T1000 (cell line): Measurements from ENCODE around the gene XRN2.
"Not testable (repeated sequence)": the region's sequence is repeated elsewhere in the genome, so short reads cannot be mapped to it uniquely, and the experiment has no call there.

Experiments used
- DNase-seq: peaks from one replicate; lab custom pipeline; 2025; ENCODE audit warnings: mixed read lengths; lab: John Stamatoyannopoulos, UW

XRN2 gene

DNA sequence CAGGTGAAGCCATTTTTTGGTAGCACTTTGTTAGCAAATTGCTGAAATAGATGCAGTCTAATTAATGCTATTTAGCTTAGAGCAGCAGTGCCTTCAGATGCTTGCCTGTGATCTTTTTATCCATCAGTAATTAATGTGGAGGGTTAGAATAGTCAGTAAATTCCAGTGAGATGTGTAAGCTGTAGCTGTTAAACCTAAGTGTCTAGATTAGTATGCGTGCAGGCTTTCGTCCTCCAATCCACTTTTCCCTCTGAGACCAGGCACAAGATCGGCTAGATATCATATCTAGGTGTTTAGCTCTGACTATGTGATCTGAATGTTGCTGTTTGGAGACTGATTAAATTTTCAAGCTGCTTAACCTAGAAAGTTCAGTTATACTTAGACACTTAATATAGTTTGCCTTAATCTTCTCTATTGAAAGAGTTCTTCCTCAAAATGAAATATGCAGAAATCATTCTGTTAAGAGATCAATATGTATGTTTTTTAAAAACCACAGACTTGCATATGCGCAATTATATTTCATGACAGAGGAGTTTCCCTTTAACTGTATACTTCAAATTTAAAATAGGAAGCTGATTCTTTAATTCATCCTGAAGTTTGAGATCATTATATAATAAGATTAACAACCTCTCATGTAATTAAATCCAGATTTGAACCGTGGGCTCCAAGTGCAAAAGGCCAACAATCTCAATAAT, 41.2 kb downstream of the XRN2 start:
- DNase-seq = no peak

DNA sequence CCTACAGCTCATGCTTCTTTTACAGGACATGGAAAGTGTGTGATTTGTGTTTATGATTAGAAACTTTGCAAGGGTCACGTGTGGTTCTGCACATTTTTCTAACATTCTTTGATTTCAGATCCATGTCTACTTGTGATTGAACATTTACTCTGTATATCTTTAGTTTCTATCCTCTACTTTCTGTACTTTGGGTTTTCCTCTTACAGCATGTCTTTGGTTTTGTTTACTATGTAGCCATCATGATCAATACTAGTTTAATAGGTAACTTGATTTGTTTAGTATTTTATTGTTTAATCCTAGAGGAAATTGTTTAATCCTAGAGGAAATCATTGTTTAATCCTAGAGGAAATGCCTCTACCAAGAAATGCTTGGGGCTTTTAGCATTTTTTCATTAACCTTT, 41.8 kb downstream of the XRN2 start:
- no peak for DNase-seq

DNA sequence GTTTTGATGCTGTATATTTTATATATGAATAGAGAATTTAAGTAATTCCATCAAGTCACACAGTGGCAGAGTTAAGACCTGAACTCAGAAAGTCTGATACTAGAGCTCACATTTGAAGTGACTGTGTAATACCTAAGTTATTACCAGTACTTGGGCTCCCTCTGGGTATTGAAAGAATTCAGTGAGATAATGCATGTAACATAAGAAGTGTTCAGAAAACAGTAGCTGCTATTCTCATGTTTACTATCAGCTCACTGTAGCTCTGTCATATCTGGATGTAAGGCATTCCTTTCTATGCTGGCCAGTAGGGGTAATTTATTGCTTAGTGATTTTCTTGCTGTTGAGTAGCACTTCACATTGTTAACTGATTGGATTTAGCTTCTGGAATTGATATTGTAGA, 49.6 kb downstream of the XRN2 start:
- DNase-seq = no peak

DNA sequence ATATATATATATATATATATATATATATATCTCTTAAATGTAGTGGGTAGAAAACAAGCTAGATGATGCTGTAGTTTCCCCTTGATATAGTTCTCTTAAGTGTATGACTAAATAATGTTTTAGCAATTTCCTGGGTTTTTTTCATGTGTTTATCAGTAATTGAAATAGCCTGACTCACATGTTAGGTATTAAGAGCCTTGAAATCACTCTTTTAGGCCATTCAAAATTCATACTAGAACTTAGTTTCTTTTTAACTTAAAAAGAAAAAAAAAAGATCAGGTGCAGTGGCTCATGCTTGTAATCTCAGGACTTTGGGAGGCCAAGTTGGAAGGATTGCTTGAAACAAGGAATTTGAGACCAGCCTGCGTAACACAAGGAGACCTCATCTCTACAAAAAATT, 50.1 kb downstream of the XRN2 start:
- DNase-seq = no peak

DNA sequence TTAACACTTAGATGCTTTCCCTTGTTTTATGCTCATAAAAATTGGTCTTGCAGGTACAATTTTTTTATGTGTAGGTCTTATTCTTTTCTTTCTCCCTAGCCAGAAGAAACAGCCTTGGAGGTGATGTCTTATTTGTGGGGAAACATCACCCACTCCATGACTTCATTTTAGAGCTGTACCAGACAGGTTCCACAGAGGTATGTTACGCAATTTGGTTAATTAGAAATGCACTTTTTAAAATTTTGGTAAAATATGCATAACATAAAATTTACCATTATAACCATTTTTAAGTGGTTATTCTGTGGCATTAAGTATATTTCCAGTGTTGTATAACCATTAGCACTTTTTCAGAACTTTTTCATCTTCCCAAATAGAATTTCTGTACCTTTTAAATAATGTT, 52.9 kb downstream of the XRN2 start:
- DNase-seq = no peak

DNA sequence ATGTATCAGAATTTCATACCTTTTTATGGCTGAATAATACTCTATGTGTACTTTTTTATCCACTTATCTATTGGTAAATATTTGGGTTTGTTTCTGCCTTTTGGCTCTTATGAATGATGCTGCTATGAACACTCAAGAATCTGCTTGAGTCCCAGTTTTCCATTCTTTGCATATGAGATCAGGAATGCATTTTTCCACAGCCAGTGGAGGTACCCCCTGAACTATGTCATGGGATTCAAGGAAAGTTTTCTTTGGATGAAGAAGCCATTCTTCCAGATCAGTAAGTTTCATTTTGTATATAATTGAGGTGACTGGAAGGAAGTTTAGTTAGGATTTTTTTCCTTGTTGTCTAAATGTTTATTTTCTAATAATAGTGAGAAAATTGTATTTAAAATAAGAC, 53.3 kb downstream of the XRN2 start:
- DNase-seq = no peak

DNA sequence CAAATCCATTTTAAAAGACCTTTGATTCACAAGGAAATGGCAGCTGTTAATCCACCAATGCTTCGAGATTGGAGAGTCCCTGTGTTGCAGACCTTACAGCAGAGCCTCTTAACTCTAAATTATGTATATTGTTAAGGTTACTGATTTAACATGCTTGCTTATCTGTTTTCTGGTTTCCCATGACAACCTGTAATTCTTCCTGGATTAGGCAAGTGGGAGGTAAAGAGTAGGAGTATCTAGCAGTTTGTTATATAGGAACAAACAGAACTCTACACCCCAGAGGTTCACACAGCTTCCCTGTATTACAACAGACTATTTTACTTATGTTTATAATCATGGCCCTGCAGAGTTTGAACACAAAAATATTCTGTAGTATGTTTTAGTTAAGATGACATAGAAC, 54.7 kb downstream of the XRN2 start:
- DNase-seq = no peak

DNA sequence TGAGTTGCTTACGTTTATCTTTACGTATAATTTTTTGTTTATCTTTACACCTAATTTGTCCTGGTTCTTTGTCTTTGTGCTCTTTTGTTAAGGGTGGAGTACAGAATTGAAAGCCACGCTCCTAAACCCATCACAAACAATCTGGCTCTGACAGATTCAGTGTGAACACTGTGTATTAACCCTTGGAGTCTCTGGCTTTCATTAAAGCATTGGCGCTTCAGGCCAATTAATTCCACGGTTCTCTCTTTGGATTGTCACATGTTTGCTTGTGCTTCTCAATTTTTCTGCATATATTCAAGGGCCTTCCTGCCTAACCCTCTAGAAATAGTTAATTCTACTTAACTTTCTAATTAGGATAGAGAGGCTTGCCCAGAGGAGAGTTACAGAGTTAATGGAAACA, 55.6 kb downstream of the XRN2 start:
- no peak for DNase-seq

DNA sequence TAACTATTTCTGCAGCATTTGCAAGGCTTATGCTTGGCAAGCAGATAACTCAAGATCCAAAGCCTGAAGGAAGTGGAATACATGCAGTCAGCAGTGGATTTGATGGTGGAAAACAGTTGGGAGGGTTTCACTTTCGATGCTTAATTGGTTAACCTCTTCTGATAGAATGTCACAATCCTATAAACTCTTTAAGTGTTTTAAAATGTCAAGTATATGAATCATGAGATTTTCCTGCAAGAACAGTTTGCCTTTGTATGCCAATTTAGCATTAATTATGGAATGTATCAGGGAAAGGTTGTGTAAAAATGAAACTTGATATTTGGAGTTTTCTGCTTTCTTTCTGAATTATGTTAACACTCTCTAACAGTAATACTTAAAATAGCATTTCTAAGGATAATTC, 57.6 kb downstream of the XRN2 start:
- DNase-seq = no peak

DNA sequence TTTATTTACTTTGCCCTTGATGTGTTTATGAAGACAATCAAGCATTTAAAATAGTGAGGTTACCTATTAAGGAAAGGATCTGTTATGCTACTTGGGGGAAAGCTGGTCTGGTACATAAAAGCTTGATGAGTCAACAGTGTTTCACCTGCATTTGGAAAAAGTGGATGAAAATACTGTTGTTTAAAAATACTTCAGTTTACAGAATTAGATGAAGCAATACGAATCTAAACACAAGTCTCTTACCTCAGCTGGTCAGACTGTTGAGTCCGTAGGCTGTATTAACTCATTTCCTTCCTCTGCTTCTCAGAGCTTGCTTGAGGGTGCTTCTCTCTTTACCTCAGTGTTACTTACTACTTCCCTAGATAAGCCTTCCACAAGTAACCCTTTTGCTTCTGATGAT, 58.1 kb downstream of the XRN2 start:
- DNase-seq = no peak

DNA sequence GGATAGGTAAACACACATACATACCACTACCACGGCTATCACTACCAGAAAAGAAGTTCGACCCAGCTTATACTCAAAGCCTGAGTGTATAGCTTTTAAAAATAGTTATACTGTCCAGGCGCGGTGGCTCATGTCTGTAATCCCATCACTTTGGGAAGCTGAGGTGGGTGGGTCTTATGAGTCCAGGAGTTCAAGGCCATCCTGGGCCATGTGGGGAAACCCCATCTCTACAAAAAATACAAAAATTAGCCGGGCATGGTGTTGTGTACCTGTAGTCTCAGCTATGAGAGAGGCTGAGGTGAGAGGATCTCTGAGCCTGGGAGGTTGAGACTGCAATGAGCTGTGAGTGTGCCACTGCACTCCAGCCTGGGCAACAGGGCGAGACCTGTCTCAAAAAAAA, 61.3 kb downstream of the XRN2 start:
- DNase-seq = no peak

DNA sequence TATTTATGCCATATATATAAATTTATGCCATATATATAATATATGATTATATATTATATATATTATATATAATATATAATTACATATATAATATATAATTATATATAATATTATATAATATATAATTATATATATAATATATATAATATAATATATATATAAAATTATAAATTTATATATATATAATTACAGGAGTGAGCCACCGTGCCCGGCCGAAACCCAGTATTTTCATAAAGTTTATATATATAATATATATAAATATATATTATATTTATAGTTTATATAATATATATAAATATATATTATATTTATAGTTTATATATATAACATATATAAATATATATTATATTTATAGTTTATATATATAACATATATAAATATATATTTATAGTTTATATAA, 62.6 kb downstream of the XRN2 start:
- DNase-seq = no peak

DNA sequence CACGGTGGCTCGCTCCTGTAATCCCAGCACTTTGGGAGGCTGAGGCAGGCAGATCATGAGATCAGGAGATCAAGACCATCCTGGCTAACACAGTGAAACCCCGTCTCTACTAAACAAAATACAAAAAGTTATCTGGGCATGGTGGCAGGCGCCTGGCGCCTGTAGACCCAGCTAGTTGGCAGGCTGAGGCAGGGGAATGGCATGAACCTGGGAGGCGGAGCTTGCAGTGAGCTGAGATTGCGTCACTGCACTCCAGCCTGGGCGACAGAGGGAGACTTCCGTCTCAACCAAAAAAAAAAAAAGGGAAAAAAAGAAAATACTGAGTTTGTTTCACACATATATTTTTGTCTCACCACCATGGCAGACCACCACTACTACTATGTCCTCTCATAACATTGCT, 63.1 kb downstream of the XRN2 start:
- not testable (repeated sequence) for DNase-seq

DNA sequence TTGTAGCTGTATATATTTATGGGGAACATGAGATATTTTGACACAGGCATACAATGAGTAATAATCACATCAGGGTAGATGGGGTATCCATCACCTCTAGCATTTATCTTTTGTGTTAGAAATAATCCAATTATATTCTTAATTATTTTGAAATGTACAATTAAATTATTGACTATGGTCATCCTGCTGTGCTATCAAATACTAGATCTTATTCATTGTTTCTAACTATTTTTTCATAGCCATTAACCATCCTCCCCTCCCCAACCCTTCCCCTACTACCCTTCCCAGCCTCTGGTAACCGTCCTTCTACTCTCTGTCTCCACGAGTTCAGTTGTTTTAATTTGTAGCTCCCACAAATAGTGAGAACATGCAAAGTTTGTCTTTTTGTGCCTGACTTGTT, 65.7 kb downstream of the XRN2 start:
- DNase-seq = no peak

DNA sequence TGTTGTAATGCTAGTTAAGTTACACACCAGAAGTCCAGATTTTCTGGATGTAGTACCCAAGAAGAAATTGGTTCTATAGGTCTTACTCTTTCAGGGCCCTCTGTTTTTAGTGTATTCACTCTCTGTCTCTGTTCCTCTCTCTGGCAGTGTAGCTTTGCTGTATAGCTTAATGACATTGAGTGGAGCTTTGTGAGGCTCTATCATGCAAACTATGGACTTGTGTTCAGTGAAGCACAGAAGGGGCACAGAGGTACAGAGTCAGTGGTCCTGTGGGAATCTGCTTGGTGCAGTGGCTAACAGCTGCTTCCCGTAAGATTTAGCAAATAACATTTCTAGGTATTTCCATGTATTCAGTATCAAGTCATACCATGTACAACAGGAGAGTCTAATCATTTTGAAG, 68.1 kb downstream of the XRN2 start:
- DNase-seq = no peak

DNA sequence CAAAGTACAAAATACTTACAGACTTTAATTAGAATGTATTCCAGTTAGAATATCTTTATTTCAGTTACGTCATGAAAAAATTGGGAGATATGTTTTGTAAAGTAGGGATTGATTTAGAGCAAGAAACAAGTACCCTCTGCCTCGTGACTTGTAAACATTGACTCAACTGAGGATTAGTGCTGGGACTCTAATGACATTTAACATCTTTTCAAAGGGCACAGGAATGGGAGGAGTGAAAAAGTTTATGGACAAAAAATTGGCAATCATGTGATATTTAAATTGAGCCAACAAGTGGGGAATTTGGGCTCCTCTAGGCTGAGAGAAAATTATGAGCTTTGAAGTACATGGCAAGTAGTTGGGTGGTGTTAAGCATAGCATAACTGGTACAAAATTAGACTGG, 68.9 kb downstream of the XRN2 start:
- DNase-seq = no peak

DNA sequence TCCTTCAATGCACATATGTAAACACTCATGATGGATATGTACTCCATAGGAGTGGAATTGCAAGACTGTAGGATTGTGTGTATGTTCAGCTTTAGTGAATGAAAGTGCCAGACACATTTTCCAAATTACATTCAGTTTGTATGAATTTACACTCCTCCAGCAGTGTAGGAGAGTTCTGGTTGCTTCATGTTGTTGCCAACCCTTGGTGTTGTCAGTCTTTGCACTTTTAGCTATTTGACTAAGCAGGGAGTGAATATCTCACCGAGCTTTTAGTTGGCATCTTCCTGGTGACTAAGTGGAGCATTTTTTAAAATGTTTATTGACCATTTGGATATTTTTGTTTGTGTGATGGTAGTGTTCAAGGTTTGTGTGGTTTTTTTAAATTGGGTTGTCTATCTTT, 70.3 kb downstream of the XRN2 start:
- DNase-seq = no peak

DNA sequence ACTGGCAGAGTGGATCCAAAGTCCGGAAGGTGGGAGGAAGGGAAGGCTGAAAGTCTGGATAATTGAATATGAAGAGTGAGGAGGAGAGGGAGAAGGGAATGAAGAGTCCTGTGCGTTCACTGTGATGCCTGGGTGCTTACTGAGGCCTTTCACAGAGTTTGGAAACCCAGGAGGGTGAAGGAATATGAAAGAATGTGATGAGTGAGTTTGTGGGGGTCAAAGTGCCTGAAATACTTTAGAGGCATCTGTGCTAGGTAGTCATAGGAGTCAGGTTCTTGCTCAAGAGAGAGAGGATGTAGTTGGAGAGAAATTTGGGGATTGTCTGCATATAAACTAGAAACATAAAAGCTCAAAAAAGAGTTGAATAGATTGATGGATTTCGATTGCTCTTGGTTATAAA, 73.5 kb downstream of the XRN2 start:
- DNase-seq = no peak

DNA sequence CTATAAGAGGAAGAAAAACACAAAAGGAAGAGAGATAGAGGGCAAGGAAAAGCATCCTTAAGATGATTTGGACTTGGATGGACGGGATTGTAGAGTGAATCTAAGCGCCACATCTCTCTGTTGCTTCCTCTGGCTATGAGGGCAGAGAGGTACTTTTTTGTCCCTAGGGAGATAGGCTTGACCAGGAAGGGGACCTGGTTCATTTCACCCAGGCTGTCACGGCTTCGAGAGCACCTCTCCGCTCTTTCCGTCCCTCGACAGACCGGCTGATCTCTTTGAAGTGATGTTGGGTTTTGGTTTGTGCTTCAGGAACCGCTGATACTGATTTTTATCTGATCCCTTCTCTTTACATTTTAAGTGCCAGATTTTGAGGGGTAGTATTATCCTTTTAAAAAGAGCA, 74.6 kb downstream of the XRN2 start:
- DNase-seq = no peak

DNA sequence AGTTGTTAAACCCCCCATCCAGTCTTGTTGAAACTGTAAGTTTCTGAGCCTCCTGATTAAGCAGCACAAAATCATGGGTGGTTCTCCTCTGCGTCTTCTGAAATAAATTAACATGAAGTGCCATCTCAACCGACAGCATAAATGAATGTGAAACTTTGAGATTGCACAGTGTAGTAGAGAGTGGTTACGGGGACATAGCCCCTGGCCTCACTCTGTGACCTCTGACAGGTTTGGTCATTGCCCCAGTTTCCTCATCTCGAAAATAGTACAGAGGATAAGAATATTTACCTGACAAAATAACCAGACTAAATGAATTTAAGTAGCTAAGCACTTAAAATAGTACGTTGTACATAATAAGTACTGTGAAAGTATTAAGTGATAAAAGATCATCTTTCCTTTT, 75.1 kb downstream of the XRN2 start:
- DNase-seq = no peak

DNA sequence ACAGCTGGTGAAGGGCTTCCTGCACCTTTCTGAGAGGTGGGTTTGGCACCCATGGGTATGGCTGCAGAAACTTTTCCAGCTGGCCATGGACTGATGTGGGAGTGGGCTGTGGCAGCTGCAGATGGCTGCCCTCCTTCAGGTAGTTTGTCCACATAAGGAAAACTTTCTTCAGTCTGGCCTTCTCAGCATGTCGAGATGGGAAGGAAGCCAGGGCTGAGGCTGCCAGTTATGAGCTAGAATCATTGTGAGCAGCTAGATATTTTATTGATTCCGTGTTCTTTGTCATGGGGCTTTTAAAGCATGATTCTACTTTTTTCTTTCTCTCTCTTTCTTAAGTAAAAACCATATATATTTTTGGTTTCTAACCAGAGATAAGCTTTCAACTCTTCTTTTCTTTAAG, 77.6 kb downstream of the XRN2 start:
- no peak for DNase-seq

DNA sequence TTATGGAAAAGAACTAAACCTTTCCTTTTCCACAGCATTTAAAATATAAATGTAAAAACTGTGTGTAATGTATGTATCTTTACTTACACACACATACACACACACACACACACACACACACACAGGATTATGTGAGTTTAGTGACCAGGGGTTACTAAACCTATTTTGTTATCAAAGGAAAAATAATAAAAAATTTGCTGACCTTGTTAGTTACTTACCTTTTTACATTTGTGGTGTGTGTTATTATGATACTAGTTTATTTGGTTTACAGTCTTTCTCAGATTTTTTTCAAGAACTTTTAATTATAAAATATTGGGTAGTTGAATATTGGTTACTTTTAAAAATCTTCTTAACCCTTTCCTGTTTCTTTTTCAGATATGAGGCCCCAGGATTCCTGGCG, 78.5 kb downstream of the XRN2 start:
- no peak for DNase-seq

DNA sequence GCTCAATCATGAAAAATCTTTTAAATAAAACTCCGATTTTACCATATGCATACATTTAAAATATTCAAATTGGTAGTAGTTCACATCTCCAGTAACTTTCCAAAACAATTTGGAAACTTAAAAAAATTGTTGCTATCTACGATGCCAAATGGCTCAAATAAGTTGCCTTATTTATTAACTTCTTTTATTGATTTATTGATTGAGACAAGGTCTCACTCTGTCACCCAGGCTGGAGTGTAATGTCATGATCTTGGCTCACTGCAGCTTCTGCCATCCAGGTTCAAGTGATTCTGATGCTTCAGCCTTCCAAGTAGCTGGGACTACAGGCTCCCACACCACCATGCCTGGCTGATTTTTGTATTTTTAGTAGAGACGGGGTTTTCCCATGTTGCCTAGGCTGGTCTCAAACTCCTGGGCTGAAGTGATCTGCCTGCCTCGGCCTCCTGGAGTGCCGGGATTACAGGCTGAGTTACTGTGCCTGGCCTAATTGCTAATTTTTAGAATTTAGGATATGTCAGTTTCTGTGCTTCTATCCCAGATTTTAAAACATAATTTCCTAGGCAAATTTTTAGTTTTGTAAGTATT, 81.3 kb downstream of the XRN2 start:
- DNase-seq = no peak

DNA sequence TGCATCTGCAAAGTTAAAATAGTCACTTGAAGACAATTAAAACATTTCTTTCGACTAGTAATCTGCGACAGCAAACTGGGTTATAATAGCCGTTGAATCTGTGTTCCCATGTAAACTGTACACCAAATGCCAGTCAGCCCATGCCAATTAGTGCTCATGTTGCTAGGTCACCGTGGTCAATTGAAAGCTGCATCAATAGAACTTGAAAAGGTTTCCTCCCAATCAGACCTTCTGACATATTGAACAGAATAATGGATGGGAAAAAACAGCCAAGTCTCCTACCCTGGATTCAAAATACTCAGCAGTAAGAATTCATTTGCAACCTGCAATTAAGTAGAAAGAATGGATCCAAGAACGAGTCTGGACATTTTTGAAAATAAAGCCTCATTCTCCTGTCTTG, 83.0 kb downstream of the XRN2 start:
- DNase-seq = no peak
